Stomach smooth muscle (tissue), 2 donors: ENCODE data around the gene NCAN.

Source experiments
- H3K27ac ChIP-seq: one replicate; pipeline ENCODE4 v1.7.0; 2013; ENCODE audit warnings: mild to moderate bottlenecking, low read length, inconsistent platforms
- H3K27me3 ChIP-seq, 2 donors: one replicate each; pipeline ENCODE4 v1.7.0; 2013; ENCODE audit warnings: low read length in 2 of 2; ENCODE audit not compliant: insufficient read depth in 2 of 2, control insufficient read depth in 1 of 2
- H3K36me3 ChIP-seq, 2 donors: one replicate each; pipeline ENCODE4 v1.7.0; 2013; ENCODE audit warnings: low read length in 2 of 2; ENCODE audit not compliant: control insufficient read depth in 2 of 2, insufficient read depth in 2 of 2
- H3K4me1 ChIP-seq: one replicate; pipeline ENCODE4 v1.7.0; 2013; ENCODE audit warnings: low read length; ENCODE audit not compliant: control insufficient read depth, insufficient read depth
- H3K4me3 ChIP-seq, 2 donors: one replicate each; pipeline ENCODE4 v1.7.0; 2013; ENCODE audit warnings: low read length in 2 of 2
- H3K9ac ChIP-seq, 2 donors: one replicate each; pipeline ENCODE4 v1.7.0; 2013; ENCODE audit warnings: low read length in 2 of 2, mild to moderate bottlenecking in 1 of 2
- H3K9me3 ChIP-seq, 2 donors: one replicate each; pipeline ENCODE4 v1.7.0; 2013; ENCODE audit warnings: low read length in 2 of 2; ENCODE audit not compliant: control insufficient read depth in 2 of 2
- donor health status: healthy.
- donor health status: Pancreatic carcinoma.

The NCAN gene

DNA sequence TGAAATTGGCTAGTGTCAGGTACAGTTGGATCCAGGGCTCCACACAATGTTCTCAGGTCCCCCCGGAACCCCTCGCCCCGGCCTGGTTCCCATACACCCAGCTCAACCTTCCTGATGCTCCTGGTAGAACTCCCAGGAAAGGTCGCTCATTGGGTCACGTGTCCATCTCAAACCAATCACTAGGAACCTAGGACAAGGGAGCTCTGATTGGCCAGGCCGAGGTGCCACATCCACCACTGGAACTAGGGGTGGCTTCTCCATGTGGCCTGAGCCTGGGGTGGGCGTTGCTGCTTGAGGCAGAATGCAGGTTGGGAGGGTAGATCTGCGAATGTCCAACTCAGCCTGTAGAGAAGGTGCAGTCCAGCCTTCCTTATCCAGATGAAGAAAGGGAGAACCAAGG is 34.8 kb upstream of the NCAN start:
- Histone ChIP-seq H3K4me1 (peaks cover 3% of the 10 kb centered on the region), H3K27me3 (no peaks in the 10 kb centered on the region), H3K9me3 (peaks cover 0 to 6% of the 10 kb centered on the region in 2 donors), H3K9ac (no peak overlapping the region), H3K36me3 (peaks cover 18 to 24% of the 10 kb centered on the region in 2 donors), H3K27ac (no peak overlapping the region), H3K4me3 (no peak overlapping the region)

DNA sequence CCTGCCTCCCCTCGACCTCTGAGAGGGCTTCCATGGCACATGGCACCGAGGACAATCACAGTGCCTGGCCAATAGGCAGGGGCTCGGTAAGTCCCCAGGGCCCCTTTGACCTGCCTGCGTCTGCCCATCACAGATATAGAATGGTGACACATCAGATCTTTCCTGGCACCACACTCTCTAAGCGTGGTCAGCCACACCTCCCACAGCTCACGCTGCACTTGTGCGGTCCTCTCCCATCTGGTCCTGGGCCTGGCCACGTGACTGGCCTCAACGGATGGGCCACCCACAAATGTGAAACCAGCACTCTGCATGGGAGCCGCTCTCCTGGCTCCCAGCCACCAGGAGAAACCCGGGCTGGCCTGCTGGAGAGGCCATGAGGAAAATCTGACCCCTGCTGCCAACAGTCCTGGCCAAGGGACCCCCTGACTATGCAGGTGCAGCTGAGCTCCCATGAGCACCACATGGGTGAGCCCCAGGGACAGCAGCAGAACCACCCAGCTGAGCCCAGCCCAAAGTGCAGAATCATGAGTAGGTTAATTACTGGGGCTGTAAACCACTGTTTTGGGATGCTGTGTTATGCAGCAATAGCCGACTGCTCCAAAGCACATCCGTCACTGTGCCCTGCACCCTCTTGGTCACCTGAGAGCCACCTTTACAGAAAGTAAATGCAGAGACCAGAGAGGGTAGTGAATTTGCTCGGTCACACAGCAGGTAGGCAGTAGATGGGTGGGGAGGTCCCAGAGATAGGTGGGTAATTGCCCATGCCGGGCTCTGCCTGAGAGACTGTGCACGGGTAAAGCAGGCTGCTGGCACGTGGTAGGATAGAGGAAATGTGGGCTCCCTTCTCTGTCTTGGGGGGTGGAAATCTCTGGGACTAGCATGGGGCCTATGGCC is 32.0 kb upstream of the NCAN start:
- H3K36me3 ChIP-seq = peaks cover 18 to 28% of the 10 kb centered on the region in 2 donors
- no peak overlapping the region for H3K9ac ChIP-seq
- peaks cover 3% of the 10 kb centered on the region for H3K4me1 ChIP-seq
- H3K9me3 ChIP-seq = peaks cover 0 to 6% of the 10 kb centered on the region in 2 donors
- H3K27ac ChIP-seq = no peak overlapping the region
- no peak overlapping the region for H3K4me3 ChIP-seq
- H3K27me3 ChIP-seq = no peaks in the 10 kb centered on the region

DNA sequence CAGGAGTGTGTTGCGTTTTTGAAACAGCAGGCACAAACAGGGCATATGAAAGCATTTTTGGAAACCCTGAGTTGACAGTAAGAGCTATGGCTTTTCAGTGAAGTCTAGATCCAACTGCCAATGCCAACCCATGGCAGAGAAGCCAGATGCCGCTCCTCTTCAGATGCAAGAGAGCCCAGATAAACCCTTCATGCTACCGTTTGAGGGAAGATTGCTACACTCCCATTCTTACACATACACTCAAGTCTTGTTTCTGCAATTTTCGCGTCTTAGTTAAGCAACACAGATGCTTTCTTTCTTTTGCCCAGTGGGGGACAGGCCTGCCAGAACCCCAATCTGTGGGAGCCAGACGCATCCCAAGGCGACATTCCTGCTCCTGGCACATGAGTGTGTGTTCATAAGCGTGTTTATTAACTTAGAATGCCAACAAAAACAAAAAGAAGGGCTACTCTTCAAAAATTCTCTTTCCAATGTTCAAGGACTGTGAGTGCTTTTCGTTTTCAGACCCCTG is 30.2 kb upstream of the NCAN start:
- no peaks in the 10 kb centered on the region for H3K27me3 ChIP-seq
- H3K4me1 ChIP-seq = no peaks in the 10 kb centered on the region
- no peak overlapping the region for H3K27ac ChIP-seq
- H3K36me3 ChIP-seq = peaks cover 16 to 35% of the 10 kb centered on the region in 2 donors
- H3K9me3 ChIP-seq = peaks cover 0 to 6% of the 10 kb centered on the region in 2 donors
- H3K9ac ChIP-seq = no peak overlapping the region
- no peak overlapping the region for H3K4me3 ChIP-seq

DNA sequence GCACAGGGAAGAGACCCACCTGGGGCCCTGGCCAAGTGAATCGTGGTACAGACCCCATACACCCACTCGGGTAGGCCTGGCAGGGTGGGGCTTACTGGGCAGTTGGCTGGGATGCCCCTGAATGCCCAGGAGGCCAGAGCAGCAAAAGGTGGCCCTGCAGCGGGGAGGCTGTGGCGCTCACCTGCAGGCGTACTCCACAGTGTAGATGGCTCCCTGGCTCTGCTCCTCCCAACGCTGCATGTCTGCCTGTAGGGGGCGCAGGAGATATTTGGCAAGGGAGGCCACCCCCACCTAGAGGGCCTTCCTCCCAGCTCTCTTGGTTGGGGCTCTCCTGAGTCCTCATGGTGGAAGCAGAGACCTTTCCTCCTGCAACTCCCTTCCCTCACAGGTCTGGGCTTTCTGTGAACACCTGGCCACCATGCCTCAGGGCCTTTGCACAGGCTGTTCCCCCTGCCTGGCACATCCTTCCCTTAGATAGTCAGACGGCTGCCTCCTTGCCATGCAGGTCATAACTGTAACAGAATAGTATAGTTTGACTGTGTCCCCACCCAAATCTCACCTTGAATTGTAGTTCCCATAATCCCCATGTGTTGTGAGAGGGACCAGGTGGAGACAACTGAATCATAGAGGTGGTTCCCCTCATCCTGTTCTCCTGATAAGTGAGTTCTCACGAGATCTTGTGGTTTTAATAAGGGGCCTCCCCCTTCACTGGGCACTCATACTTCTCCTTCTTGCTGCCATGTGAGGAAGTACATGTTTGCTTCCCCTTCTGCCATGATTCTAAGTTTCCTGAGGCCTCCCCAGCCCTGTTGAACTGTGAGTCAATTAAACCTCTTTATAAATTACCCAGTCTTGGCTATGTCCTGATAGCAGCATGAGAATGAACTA is 25.7 kb upstream of the NCAN start:
- Histone ChIP-seq H3K27me3 (no peaks in the 10 kb centered on the region), H3K4me3 (no peak overlapping the region), H3K36me3 (peaks cover 5 to 23% of the 10 kb centered on the region in 2 donors), H3K9me3 (no peaks in the 10 kb centered on the region), H3K4me1 (peaks cover 21% of the 10 kb centered on the region), H3K27ac (no peak overlapping the region), H3K9ac (no peak overlapping the region)

DNA sequence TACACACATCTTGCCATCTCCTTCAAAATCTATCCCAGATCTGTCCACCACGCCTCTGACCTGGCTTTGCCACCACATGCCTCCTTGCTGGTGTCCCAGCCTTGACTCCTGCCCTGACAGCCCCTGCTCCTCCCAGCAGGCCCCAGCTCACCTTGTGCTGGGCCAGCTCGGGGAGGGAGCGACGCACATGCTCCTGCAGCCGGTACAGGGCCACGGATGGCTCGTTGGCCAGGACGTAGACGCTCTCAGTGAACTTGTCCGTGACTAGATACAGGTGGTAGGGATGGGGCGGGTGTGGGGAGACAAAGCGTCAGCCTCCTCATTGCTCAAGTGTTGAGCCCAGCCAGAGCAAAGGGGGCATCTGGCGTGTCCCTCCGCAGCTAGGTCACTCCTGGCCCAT is 25.0 kb upstream of the NCAN start:
- Histone ChIP-seq H3K27me3 (no peaks in the 10 kb centered on the region), H3K36me3 (peaks cover 0 to 18% of the 10 kb centered on the region in 2 donors), H3K4me3 (no peak overlapping the region), H3K27ac (no peak overlapping the region), H3K9me3 (no peaks in the 10 kb centered on the region), H3K4me1 (peaks cover 24% of the 10 kb centered on the region), H3K9ac (no peak overlapping the region)

DNA sequence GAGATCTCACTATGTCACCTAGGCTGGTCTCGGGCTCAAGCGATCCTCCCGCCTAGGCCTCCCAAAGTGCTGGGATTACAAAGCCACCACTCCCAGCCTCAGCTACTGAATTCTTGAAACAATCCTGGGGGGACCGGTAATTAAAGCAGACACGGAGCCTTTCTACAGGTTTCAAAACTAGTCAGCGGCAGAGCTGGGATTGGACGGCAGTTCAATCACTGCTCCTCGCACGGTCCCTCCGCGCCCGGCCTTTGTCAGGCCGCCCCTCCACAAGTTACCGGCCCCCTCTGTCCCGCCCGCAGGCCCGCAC is 20.0 kb upstream of the NCAN start:
- Histone ChIP-seq H3K4me3 (peak overlapping the region; percentile 98 to 99), H3K4me1 (peaks cover 35% of the 10 kb centered on the region), H3K27ac (peak overlapping the region; percentile 99), H3K9ac (peak overlapping the region; percentile 99 to 100), H3K36me3 (peaks cover under 1 to 4% of the 10 kb centered on the region in 2 donors), H3K9me3 (no peaks in the 10 kb centered on the region), H3K27me3 (no peaks in the 10 kb centered on the region)

DNA sequence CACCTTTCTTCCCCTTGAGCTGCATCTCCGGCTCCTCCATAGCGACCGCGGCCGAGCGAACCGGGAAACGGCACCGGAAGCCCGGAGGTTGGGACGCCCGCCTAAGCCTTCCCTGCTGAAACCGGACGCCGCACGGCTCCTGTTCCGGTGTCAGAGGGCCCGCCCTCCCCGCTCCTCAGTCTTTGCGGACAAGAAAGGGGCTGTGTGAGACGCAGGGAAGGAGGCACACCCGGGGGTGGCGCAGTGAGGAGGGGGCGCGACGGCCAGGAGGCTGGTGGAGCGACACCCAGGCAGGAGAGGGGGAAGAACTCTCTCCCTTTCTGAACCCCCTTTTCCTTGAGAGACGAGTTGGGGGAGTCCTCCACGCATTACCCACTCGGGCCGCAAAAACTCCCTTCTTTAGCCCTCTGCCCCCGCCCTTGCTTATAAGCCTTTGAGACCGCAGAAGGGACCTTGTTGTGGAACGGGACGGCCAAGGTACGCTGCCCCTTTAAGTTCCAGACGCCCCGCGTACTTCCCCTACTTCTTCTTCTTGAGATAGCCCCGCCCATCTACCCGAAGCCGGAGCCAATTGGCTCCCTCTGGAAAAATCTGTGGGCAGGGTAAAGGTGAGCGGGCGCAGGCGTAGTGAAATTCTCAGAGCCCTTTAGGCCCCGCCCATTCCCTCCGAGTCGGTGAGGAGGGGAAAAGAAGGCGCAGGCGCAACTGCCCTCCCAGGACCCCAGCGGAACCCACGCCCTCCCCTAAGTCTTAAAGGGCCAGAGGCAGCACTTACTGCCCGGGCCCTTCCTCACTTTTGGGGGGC is 19.5 kb upstream of the NCAN start, which contains the start of the genes BORCS8 and RFXANK:
BORCS8 (minus strand) TSS at position 75 of the 805 bp plus-strand sequence; CDS start at position 40, 35 bp downstream.
RFXANK (plus strand) TSS at position 181 of the 805 bp plus-strand sequence. CDS start 1,689 bp downstream, outside the sequence.
- H3K4me1 ChIP-seq = peaks cover 35% of the 10 kb centered on the region
- no peaks in the 10 kb centered on the region for H3K27me3 ChIP-seq
- H3K4me3 ChIP-seq = peak within 1 kb of the TSS; percentile 98 to 99
- H3K9me3 ChIP-seq = no peaks in the 10 kb centered on the region
- peak within 1 kb of the TSS; percentile 99 to 100 for H3K9ac ChIP-seq
- peak within 1 kb of the TSS; percentile 99 for H3K27ac ChIP-seq
- H3K36me3 ChIP-seq = peaks cover 6 to 7% of the 10 kb centered on the region in 2 donors

DNA sequence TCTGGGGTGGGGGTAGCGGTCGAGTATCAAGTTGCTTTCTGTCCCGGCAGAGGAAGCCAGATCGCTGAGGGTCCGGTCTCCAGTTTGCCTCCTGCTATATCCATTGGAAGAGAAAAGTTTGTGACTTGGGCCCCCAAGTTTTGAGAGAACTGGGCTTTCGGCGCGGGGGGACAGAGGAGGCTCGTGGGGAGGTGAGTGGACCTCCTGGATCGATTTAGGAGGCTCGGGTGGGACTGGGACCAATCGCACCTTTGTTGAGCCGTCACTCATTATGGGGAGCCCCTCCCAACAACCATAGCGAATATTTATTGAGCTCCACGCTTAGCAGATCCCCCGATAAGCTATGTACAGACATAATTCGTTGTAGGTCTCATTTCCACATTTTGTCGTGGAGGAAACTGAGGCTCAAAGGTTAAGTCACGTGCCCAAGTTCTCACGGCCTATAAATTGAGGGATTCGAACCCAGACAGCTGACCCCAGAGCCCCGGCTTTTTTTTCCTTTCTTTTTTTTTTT is 18.8 kb upstream of the NCAN start:
- Histone ChIP-seq H3K4me1 (peaks cover 35% of the 10 kb centered on the region), H3K27ac (peak overlapping the region; percentile 99), H3K36me3 (peaks cover 7 to 10% of the 10 kb centered on the region in 2 donors), H3K9me3 (no peaks in the 10 kb centered on the region), H3K27me3 (no peaks in the 10 kb centered on the region), H3K4me3 (peak overlapping the region; percentile 98 to 99), H3K9ac (peak overlapping the region; percentile 80 to 88)

DNA sequence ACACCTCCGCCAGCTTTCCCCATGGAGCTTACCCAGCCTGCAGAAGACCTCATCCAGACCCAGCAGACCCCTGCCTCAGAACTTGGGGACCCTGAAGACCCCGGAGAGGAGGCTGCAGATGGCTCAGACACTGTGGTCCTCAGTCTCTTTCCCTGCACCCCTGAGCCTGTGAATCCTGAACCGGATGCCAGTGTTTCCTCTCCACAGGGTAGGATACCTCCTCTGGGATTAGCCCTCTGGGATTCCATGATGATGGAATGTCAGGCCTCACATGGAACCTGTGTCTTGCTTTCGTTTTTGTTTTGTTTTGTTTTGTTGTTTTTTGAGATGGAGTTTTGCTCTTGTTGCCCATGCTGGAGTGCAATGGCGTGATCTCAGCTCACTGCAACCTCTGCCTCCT is 17.8 kb upstream of the NCAN start:
- Histone ChIP-seq H3K4me1 (peaks cover 35% of the 10 kb centered on the region), H3K27me3 (no peaks in the 10 kb centered on the region), H3K9me3 (no peaks in the 10 kb centered on the region), H3K9ac (no peak overlapping the region), H3K36me3 (peaks cover 16 to 18% of the 10 kb centered on the region in 2 donors), H3K4me3 (no peak overlapping the region), H3K27ac (no peak overlapping the region)
